KOPT-K1 (cell line): Measurements from ENCODE around the gene RHOH.

Source experiments
- H3K27ac ChIP-seq: fragments of 200-600 bp; sonication (generic); 2 replicates; pipeline ENCODE4 v1.5.1; 2016; ENCODE audit warnings: antibody characterized with exemption, mild to moderate bottlenecking, low read depth, low read length; ENCODE audit not compliant: poor library complexity, severe bottlenecking
- H3K36me3 ChIP-seq: fragments of 200-600 bp; sonication (generic); 2 replicates; pipeline ENCODE4 v1.5.1; 2017; ENCODE audit warnings: antibody characterized with exemption, mild to moderate bottlenecking, low read length, moderate library complexity; ENCODE audit not compliant: insufficient read depth
- H3K9me3 ChIP-seq: fragments of 200-600 bp; sonication (generic); 2 replicates; pipeline ENCODE4 v1.5.1; 2017; ENCODE audit warnings: antibody characterized with exemption, low read length, mild to moderate bottlenecking; ENCODE audit not compliant: insufficient read depth, poor library complexity, severe bottlenecking

Gene RHOH

GRCh38 chr4:40209401-40209800 lies 12.6 kb downstream of the RHOH start:
- Histone ChIP-seq H3K36me3 (peaks cover 73% of the 10 kb centered on the region), H3K27ac (peak overlapping the region; percentile 38), H3K9me3 (no peaks in the 10 kb centered on the region)

DNA sequence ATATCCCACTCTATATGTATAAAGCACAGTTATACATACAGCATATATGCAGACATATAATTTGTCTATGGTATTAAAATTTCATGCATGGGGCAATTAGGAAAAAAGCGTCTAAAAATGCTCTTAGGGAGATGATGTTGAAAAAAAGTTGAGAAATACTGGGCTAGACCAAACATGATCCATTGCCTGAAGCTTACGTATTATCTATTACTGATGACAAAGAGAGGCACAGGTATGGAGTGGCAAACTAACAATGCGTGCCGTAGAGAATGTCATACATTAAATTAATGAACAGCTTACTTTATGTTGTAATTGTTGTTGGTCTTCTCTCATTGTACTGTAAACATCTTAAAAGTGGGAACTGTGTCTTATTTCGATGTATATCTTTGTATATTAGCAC lies 13.9 kb downstream of the RHOH start:
- Histone ChIP-seq H3K36me3 (peaks cover 85% of the 10 kb centered on the region), H3K27ac (no peak overlapping the region)

DNA sequence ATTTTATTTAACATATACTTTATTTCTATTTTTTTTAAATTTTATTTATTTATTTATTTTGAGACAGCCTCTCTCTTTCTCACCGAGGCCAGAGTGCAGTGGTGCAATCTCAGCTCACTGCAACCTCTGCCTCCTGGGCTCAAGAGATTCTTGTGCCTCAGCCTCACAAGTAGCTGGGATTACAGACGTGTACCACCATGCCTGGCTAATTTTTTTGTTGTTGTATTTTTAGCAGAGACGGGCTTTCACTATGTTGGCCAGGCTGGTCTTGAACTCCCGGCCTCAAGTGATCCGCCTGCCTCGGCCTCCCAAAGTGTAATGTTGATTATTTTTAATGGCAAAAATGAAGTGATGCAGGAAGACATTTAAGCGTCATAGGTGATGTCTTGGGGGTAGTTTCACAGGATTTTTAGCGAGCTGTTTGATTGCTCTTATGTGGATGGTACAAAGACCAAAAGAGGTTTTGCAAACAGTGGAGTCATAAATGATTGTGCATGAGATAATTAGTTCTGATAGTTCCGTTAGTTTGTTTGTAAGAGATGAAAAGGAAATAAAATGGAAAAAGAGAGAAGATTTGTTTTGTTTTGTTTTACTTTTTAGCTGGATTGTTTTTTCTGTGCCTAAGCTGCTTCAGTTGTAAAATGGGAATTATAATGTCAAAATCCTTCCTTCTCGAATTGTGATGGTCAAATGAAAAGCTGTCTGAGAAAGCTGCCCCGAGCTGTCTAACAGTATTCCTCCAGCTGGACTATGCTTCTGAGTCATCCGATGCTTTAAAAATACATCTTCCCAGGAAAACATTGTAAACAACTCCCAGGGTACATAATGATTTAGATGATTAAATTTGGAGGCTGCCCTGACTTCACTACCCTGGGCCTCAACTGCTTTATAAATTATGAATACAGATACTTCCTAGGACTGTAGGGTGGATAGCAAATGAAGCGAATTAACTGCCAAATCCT lies 14.7 kb downstream of the RHOH start:
- Histone ChIP-seq H3K9me3 (no peaks in the 10 kb centered on the region), H3K27ac (peak overlapping the region; percentile 44), H3K36me3 (peaks cover 85% of the 10 kb centered on the region)

More for the DNA sequence above, 13.9 kb downstream of the RHOH start:
- no peaks in the 10 kb centered on the region for H3K9me3 ChIP-seq

DNA sequence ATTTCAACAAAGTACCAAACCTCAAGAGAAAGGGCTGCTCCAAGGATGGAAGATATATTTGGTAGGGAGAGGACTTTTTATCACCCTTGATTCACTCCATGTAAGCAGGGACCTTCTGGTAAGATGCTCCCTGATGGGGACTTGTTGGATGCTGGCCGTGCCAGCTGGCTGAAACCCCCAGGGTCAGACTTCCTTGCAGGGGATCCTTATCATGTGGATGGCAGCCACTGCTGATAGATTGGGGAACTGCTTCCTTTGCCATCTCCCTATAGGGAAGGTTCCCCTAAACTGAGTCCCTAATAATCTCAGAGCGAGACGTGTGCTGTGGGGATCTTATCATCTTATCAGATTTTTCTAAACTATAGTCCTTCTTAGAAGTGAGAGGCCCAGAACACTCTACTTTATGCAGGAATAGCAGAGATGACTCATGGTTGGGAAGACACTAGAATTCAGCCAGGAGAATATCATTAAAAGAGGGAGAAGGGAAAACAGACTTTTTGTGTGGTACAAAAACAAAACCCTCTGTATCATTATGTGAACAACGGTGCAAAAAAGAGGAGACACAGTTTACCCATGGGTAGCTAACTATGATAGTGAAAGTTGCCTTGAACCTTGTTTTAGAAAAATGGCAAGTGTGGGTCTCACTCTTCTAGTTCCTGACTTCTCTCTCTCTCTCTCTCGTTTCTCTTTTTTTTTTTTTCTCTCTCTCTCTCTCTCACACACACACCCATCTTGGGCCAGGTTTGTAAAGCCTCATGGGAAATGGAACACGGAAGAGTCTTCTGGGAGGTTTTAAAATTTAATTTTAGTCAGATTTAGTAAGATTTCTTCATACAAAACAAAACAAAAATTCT lies 16.1 kb downstream of the RHOH start:
- H3K9me3 ChIP-seq = no peaks in the 10 kb centered on the region
- peak overlapping the region; percentile 44 for H3K27ac ChIP-seq
- peaks cover 92% of the 10 kb centered on the region for H3K36me3 ChIP-seq

DNA sequence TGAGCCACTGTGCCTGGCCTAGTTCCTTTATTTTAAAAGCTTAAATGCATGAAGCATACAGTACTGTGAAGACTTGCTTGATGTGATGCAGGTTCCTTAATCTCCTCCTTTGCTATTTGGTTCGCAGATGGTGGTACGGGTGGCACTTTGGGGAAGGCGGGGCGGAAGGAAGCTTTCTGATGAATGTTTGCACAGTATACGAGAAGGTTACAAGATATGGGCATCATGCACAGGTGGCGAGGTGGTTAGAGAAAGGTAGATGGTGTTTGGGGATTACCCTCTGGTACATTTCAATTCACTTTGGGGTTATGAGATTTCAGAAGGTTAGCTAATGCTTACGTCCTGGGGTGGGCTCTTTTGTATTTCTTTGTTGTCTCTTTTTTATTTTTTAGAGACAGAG lies 17.2 kb downstream of the RHOH start:
- Histone ChIP-seq H3K36me3 (peaks cover 97% of the 10 kb centered on the region), H3K9me3 (no peaks in the 10 kb centered on the region), H3K27ac (peak overlapping the region; percentile 18)

DNA sequence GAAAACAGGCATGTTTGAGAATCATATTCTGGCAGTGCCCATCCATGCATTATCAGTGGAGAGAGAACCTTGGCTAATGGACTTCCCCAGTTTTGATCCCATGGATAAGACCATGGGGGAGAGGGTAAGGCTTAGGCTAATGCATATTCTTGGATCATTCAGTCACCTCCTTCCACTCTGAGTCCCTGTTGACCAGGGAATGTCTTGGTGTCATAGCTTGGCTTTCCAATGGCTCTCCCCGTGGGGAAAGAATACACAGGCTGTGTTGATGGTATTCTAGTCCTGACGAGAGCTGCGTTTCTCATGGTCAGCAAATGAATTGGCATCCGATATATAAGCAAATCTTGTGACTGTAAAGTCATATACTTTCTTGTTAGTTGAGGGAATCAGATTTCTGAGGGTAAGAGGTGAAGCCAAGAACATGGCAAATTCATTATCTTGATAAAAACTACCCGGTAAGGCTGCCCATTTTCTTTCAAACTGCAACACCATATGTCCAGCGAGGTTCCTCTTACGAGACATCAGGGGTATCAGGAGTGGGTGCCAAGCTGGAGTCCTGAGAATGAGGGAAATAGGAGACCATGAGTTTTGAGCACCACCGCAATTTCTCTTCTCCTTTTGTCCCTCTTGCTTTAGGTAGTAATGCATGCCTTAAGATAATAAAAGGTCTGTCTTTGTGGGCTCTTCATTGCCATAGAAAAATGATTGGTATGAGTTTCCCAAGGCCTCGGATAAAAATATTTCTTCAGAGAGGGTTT lies 18.0 kb downstream of the RHOH start:
- Histone ChIP-seq H3K27ac (no peak overlapping the region), H3K9me3 (no peaks in the 10 kb centered on the region), H3K36me3 (peaks cover 95% of the 10 kb centered on the region)

- peaks cover 95% of the 10 kb centered on the region for H3K36me3 ChIP-seq
- no peaks in the 10 kb centered on the region for H3K9me3 ChIP-seq
- H3K27ac ChIP-seq = peak overlapping the region; percentile 2
Measured at GRCh38 chr4:40216622-40217366, 20.0 kb downstream of the RHOH start.

DNA sequence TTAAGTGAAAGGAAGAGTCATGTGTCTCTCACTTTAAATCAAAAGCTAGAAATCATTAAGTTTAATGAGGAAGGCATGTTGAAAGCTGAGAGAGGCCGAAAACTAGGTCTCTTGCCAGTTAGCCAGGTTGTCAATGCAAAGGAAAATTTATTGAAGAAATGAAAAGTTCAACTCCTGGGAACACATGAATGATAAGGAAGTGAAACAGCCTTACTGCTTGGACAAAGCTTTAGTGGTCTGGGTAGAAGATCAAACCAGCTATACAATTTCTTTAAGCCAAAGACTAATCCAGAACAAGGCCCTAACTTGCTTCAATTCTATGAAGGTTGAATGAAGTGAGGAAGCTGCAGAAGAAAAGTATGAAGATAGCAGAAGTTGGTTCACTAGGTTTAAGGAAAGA lies 24.9 kb downstream of the RHOH start:
- Histone ChIP-seq H3K36me3 (peaks cover 98% of the 10 kb centered on the region), H3K27ac (no peak overlapping the region), H3K9me3 (peaks cover 5% of the 10 kb centered on the region)

DNA sequence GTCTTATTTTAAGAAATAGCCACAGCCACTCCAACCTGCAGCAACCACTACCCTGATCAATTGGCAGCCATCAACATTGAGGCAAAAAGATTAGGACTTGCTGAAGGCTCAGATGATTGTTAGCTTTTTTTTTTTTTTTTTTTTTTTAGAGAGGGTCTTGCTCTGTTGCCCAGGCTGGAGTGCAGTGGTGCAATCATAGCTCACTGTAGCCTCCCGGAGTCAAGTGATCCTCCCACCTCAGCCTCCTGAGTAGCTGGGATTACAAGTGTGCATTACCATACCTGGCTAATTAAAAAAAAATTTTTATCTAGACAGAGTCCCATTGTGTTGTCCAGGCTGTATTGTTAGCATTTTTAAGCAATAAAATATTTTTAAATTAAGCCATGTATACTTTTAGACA lies 26.5 kb downstream of the RHOH start:
- H3K36me3 ChIP-seq = peaks cover 94% of the 10 kb centered on the region
- H3K9me3 ChIP-seq = peaks cover 5% of the 10 kb centered on the region
- no peak overlapping the region for H3K27ac ChIP-seq

DNA sequence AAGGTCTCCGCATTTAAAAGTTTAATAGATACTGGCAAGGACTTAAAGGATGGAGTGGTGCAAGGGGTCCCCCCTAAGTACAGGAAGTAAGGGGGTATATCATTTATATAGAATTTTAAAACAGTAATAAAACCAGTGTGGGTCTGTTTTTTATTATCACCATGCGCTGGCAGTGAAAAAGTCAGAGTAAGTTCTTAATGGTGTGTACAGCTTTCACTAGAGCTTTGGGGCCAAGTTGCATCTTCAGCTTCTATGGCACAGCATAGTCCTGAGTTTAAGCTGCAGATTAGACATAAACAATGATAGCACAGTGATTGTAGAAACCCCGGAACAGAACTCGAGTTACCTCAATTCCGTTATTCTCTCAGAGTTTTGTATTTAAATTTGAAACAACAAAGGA lies 27.6 kb downstream of the RHOH start:
- Histone ChIP-seq H3K36me3 (peaks cover 95% of the 10 kb centered on the region), H3K27ac (no peak overlapping the region), H3K9me3 (peaks cover 5% of the 10 kb centered on the region)

DNA sequence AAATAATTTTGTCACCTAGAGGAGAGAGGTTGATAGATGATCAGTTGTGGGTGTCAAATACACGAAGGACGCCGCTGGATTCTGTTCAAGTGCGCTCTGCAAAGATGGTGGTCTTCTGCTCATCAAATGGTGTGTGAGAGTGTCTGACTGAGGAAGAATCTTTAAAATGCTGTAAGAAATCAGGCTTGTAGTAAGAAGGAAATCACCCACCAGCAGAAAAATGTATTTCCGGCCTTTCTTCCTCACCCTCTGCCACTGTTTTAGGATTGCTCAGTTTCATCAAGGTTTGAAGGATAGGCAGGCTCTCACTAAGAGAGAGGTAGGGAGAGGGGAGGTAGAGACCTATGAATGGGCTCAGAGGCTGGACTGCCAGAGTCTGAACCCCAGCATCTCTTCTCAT lies 28.7 kb downstream of the RHOH start:
- peaks cover 5% of the 10 kb centered on the region for H3K9me3 ChIP-seq
- H3K27ac ChIP-seq = peak overlapping the region; percentile 36
- peaks cover 84% of the 10 kb centered on the region for H3K36me3 ChIP-seq

DNA sequence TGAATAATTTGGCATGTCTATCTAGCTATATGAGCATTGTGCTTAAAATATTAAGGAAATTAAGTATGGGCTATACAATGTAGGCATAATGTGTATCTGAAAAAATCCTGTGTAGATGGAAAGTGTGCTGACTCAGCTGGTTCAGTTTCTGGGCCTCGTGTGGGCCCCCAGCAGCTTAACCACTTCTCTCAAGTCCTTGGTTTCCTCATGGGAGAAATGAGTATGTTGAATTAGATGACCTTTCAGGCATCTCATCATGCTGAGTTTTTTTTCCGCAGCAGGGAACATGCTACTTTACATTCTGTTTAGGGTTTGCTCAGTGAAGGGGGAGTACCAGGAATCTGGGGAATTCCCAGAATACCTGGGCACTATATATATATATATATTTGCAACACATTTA lies 30.5 kb downstream of the RHOH start:
- H3K27ac ChIP-seq = peak overlapping the region; percentile 20
- peaks cover 81% of the 10 kb centered on the region for H3K36me3 ChIP-seq
- peaks cover under 1% of the 10 kb centered on the region for H3K9me3 ChIP-seq

- Histone ChIP-seq H3K27ac (peak overlapping the region; percentile 80), H3K36me3 (peaks cover 79% of the 10 kb centered on the region), H3K9me3 (no peaks in the 10 kb centered on the region)
Measured at GRCh38 chr4:40228497-40229365, 31.9 kb downstream of the RHOH start.
